SKM-1 treated with dmso at 0.1 percent for 144 hours (cell line): ENCODE results near the gene NEDD4L.

Experiments
- DNase-seq: peaks from one replicate; lab custom pipeline; 2025; ENCODE audit not compliant: unreplicated experiment; lab: John Stamatoyannopoulos, UW

NEDD4L gene

DNA sequence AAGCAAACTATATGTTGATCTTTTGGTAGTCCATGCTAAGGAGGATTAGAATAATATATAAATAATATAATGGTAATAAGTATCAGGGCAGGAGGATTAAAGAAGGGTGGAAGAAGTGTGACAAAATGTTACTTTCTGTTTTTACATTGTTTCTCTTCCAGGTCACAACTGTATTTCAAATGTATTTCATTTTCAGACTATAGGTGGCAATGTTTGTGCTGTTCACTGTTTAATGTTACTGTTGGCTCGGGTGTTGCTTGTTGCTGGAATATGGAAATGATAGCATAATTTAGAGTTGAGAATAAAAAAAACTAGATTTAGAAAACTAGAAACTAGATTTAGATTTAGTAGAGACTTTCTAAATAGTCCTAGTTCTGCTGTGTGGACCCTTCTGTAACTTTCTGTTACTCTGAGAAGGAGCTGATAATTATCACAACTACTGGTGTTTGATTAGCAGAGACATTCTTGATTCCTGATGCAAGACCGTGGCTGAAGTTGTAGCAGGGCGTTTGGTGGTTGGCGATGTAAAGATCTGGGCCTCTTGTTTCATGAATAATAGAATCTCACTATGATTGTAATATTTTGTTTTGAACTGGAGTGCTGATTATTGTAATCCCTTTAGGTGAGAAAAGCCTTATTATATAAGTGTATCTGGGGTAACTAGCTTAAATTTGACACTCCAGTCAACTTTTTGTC lies 7.9 kb downstream of the NEDD4L start:
- no peak for DNase-seq

DNA sequence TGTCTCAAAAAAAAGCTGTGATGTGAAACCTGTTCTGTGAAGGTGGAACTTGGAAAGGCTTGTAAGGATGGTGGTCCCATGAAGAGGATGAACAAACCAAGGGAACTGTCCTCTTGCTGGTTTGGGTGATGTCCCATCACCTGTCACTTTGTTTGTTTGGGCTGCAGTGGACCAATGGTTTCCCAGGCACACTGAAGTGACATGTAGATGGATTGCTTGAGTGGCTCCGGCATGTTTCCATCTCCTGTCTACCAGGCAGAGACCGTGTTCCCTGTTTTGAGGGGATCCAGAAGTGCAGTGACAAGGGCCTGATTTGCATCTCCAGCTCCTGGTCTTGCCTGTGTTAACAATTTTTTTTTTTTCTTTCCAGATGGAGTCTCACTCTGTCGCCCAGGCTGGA lies 8.9 kb downstream of the NEDD4L start:
- no peak for DNase-seq

DNA sequence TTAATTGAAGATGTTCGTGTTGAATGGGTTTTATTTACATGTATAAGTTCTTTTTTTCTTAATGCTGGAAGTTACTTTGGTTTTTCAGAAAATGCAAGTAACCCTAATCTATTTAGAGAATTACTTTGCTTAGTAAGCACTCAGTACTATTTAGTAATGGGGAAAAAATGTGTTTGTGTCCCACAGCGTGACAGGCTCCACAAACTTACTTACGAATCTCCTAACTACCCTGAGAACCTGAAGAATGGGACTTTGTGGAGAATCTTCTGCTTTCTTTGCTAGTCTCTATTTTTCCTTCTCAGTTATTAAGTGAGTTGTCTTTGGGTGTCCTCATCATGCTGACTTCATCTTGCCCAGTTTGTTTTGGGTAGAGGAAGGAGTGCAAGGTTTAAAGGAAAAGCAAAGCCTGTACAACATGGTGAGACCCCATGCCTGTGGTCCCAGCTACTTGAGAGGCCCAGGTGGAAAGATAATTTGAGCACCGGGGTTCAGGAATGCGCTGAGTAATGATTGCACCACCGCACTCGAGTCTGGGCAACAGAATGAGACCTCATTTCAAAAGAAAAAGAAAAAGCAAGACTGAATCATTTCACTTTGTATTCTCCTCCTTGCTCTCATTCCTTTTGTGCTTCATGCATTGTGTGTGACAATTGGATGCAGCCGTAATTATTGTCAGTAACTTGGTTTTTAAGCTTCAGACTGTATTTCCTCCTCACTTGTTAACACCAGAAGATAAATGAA lies 10.2 kb downstream of the NEDD4L start:
- DNase-seq: no peak

DNA sequence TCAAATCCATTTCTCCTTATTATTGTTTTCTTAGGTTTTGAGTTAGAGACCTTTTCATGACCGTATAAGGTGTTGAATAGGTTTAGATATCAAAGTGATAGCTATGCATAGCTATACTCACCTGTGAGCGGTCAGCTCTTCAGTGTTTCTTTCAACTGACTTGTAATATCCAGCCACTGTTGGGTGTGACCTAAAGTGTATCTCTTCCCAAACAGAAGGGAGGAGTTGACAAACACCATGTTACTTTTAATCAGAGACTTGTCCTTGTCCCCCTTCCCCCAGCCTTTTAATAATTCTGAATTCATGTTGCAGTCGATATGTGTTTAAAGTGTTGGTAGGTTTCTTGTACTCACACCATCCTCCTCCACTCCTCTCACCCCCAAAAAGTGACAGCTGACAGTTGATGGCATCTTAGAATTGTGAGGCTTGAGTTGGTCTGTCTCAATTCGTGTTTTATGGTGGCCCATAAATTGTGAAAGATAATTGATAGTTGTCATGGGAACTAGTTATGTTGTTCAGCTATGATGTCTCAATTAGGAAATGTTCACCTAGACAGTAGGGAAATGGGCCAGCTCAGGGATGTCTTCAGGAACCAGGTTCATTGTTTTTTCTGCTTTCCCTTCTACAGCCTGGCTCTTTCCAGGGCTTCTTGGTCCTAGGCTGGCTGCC lies 12.0 kb downstream of the NEDD4L start:
- no peak for DNase-seq

DNA sequence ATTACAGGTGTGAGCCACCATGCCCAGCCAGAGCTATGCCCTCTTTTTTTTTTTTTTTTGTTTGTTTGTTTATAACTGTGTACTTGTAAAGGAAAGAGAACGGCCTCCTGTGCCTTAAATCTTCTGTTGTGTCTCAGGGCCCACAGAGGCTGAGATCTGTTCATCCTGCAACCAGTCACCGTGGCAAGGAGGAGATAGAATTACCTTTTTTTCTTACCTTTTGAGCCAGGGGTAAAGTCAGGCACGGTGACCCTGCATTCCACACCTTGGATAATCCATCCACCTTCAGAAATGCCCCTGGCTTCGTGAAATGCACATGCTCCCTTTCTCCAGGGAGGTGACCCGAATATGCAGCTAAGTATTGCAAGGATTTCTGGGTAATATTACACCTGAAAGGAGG lies 12.8 kb downstream of the NEDD4L start:
- no peak for DNase-seq

DNA sequence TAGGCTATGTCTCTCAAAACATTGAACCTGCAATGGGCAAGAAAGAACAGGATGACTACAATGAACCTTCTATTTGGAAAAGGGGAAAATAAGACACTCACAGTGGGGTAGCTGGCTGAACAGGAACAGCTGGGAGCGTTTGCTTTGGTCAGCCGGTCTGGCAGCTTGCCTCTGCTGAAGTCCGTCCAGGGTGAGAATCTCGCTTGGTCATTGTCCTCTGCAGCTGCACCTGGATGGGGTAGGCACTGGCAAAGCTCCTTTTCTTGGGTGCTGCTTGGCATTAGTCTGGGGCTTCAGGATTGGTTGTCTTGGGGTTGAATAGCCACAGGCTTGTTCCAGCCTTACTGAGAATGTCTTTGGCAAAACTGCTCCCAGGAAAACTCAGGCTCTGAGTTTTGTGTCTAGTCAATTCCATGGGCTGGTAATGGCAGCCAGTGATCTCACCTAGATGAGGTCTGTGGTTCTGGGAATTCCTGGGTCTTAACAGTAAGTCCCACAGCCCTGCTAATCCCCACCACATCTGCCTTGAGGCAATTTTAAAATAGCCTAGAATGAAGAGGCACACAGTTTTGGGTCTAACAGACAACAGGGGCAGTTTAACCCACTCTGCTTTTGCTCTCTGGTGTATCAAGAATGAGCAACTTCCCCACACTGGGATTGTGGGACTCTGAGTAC lies 13.4 kb downstream of the NEDD4L start:
- no peak for DNase-seq

DNA sequence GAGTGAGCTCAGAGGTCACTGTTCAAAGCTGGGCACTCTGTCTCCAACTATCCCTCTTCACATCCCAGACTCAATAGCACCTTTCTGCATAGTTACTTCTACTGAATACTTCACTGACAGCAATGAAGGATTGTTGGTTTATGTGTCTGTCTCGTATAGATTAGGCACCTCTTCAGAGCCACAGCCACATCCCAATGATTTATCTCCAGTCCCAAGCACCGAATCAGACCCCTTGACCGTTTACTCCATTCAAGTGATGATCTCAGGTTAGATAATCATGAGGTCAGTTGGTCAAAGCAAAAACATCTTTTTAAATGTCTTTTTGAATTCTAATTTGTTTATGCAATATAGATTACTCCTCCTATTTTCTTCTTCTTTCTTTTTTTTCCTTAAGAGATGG lies 14.7 kb downstream of the NEDD4L start:
- no peak for DNase-seq

DNA sequence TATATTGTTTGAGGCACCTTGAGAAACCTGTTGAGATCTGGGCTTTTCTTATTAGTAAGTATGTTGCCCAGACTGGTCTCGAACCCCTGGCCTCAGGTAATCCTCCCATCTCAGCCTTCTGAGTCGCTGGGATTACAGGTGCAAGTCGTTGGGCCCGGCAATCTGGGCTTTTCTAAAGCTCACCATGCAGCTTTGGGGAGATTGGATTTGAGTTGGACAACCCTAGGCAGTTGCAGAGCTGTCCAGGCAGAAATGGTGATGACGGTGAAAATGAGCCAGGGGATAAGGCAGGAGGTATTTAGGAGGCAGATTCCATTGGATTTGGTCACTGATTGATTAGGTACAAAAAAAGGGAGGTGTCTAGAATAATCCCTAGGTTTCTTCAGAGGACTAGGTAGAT lies 16.2 kb downstream of the NEDD4L start:
- DNase-seq: no peak

DNA sequence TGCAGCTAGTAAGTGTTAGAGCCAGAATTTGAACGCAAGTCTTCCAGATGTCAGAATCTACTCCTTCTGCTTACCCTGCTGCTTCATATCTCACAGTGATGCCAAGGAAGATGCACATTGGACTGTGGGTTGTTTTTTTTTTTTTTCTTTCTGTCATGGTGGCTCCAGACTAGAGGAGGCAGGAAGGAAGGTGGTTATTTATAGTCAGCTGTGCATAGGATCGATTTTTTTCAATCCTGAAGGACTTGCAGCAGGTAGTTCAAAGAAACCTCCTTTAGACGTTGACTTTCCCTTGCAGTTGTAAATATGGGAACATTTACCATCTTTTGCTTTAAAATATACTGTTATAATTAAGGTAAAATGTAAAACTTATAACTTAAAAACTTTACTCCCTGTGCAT lies 17.3 kb downstream of the NEDD4L start:
- no peak for DNase-seq

DNA sequence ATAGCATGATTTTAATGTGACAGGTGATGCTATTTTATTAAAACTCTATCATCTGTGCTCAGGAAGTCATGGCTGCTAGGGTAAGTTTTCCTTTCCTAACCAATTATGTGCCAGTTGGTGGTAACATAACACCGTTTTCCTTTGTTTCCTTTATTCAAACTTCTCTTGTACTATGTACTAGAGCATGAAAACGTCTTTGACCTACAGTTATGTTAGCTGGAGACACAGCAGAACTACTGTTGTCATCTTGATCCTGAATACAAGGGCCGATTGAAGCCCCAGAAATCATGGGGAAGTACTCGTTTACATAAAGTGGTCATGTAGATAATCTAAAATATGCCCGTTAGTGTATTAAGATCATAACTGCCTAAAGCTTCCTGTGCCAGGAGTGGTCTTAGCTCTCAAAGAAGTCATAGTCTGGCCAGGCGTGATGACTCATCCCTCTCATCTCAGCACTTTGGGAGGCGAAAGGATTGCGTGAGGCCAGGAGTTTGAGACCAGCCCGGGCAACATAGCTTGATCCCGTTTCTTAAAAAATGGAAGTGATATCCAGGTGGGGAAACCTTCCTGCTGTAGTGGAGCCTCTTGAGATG lies 20.5 kb downstream of the NEDD4L start:
- no peak for DNase-seq

DNA sequence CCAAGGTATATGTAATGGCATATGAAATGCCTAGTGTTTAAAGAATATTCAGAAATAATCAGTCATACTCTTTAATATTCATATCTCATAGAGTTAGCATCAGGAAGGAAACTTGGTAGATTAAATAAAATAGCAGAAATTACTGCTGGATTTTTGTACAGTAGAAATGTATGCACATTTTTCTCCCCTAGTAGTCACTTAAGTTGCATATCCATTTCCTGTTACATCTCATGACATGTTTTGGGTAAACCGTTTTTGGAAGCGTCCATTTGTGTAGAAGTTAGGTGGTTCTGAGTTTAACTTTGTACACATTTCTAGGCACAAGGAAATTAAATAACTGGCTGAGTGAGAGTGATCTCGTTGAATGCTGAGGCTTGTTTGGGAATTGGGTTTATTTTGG lies 21.9 kb downstream of the NEDD4L start:
- DNase-seq: no peak

DNA sequence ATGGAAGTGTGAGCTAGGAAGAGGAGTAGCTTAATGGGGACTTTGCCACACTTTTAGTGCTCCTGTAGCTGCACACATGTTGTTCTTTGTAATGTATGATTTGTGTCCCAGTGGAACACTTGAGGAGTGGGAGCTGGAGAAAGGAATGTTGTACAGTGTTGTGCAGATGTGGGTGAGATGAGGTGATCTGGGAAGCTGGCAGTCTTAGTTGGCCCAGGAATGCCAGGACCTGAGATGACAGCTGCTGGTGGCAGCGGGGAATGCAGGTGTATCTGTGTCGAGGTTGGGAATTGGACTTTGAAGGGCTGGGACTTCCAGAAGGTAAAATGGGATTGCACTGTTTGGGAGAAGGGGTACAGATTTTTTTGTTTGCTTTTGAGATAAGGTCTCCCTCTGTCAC lies 23.6 kb downstream of the NEDD4L start:
- DNase-seq: no peak

DNA sequence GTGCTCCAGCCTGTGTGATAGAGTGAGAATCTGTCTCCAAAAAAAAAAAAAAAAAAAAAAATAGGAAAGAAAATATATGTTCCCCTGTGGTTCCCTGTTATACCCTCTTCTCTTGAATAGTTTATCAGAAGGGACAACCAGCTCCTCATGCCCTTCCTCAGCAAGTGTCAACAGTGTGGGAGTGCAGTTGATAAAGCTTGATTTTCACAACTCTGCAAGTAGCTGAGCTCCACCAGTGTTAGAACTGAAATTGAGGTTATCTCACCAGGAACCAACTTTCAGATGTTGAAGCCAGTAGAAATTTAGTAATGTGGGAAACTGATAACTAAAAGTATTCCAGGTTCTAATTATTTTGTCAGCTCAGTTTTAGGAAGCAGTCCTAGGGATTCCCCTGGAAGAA lies 25.1 kb downstream of the NEDD4L start:
- no peak for DNase-seq

DNA sequence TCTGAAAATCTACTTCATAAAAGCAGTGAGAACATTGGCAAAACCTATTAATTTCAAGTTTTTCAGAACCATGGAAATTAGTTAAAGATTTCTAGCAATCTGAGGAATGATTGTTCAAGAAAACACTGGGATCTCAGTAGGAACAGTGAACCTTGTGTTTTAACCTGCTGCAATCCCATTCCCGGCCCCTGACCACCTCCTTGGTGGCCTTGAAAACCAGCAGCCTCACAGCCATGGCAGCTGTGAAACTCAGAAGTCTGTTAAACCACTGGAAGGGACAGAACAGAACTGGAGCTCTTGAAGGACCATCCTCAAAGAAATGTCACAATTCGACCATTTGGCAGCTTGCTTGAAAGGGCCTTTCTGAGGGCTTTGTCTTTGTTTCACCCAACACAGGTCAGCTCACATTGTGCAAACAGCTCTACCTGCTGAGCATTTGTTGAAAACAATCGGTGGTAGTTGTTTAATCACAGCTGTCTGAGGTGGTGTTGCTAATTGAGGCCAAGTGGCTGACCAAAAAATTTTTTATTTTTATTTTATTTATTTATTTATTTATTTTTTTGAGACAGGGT lies 25.8 kb downstream of the NEDD4L start:
- no peak for DNase-seq

DNA sequence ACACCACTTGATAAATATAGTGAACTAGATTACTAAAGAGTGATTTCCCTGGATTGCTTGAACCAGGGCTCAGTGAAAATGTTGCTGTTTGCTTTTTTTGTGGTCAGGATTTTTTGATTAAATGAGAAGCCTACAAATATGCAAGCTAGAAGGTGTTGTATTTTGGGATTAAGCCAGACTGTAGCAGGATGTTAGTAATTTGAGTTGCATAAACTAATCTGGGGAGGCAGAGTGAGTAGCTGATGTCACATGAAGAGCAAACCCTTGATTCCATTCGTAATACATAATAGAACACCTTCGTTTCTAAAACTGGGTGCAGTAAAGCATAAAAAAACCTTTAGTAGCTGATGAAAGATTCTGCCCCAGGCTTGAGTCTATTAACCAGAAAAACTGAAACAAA lies 32.0 kb downstream of the NEDD4L start:
- DNase-seq: no peak

DNA sequence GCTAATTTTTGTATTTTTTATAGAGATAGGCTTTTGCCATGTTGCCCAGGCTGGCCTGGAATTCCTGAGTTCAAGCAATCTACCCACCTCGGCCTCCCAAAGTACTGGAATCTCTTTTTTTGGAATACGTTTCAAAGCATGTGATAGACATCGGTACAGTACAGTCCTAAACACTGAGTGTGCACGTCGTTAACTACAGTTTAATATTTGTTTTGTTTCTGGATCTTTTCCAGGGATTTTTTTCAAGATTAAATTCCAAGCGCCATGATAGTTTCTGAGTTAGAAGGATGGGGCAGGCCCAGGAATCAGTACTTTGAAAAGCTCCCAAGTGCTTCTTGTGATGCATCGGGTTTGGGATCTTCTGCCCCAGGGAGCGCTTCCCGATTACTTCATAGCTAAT lies 33.3 kb downstream of the NEDD4L start:
- no peak for DNase-seq

DNA sequence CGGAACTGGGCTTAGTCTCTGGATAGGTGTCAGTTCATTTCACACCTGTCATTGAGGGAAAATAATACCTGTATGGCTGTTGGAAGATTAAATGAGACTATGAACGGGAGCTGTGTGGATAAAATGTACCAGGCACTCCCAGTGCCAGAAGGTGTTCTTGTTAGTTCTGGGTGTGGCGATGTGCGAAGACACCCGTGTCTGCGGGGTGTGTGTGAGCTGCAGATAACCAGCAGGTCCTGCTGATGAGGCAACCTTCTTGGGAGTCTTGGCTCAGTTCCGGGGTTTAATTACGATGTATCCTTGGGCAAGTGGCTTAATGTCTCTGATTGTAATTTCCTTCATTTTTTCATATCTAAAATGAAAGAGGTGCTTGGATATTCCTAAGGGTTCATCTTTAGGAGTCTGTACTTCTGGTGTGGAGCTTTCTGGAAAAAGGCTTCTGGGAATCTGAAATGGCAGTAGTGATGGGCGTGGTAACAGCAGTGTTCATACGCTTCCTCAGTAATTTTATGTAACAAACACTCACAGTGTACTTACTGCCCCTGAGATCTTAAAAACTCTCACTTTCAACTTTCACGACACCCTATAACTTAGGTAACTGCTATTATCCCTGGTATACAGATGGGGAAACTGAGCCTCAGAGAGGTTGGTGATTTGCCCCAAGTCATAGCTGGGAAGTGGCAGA lies 35.0 kb downstream of the NEDD4L start:
- DNase-seq: no peak

DNA sequence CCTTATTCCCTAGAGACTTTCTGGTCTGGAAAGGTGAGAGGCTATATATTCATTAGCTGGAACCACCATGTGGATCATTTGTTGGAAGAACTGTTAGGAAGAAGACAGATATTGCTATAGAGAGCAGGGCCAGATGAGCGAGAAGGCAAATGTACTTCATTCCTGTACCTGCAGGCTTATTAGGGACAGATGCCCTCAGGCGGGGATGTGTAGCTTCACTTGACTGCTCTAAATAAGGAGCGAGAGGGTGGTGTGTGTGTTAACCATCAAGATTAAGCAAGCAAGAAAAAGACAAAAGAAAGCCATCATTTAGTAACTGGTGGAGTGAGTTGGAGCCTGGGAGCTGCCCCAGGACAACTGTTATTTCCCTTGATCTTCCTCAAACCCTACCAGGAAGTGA lies 36.4 kb downstream of the NEDD4L start:
- no peak for DNase-seq

DNA sequence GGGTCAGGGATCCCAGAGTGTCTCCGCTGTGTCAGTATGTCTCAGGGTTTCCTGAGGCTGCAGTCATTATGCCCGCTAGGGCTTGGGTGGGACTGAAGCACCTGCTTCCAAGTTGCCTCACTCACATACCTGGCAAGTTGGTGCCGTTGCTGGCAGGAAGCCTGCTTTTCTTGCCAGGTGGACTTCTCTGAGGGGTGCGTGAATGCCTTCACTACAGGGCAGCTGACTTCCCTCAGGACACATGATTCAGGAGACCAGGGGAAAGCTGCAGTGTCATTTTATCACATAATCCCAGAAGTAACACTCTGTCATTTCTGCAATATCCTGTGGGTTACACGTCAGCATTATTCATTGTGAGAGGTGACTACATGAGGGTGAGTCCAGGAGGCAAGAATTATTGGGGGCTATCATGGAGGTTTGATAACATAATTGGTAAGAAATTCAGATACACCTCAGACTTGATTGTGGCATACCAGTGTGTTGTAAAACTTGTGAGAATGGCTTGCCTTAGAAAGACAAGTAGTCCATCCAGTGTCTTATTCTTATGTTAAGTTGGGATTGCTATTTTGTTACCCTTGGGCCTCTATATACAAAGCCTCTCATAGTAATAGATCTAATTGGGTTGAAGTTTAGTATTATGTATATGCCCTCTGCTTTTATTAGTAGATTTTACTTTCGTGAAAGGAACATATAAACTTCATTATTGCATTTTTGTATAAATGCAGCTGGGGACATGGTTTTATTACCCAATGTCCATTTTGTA lies 44.1 kb downstream of the NEDD4L start:
- no peak for DNase-seq

DNA sequence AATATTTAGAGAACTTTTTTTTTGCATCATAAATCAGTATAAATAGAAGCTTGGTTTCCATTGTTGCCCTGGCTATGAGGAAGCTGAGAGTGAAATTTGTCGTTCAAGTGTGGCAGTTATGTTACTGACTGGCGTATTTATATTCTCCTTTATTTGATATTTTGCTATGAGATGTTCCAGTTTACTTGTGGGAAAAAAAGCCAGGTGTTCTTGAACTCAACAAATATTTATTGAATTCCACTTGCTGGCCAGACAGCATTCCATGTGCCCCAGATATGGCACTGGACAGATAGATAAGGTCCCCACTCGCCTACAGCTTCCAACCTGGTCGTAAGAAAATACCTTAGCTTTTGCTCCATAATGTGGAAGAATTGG lies 44.7 kb downstream of the NEDD4L start:
- DNase-seq: no peak
